ENCODE data around the gene TTPAL. TPM values are rescaled to one million over a fixed set of nuclear protein-coding genes. Genes with fewer than 3 reads are reported as not detected.
A peak's percentile ranks its signal among the peaks of the same experiment; 100 is the strongest.

Gene TTPAL
- total RNA-seq, 1 experiment from 2014 or later = 35.4 TPM

DNA sequence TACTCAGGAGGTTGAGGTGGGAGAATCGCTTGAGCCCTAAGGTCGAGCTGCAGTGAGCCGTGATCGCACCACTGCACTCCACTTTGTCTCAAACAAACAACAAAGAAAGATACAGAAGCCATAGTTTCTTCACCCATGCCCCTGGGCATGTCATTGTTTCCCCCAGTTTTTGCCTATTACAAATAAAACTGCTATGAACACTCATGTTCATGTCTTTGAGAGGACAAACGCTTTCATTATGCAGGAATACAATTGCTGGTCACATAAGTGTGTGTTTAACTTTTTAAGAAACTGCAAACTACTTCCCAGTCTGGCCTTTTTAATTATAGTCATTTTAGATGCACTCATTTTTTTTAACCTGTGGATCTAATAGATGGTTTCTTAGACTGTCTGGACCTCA, 12.2 kb upstream of the TTPAL start:
- H3K27ac Mint-ChIP-seq (ENCODE audit: low read depth, unreplicated experiment) = peak overlapping the region; percentile 19
- POLR2A ChIA-PET = interaction anchor here (1.3 to 2.4 kb wide), 2 partner anchors 19 to 75 kb away, joined by 4 to 11 read pairs; no protein-coding TSS in a partner anchor
- DNase-seq (ENCODE audit: unreplicated experiment) = no peak
- no TSS peak for BruUV-seq (replicated peaks)
- CTCF ChIA-PET = interaction anchor here (1.3 to 16.6 kb wide), 6 partner anchors 69 to 352 kb away, joined by 3 to 347 read pairs (median 16); no protein-coding TSS in a partner anchor
- H3K36me3 Mint-ChIP-seq (ENCODE audit: insufficient read depth, unreplicated experiment) = no peaks in the 10 kb centered on the region
- no peaks in the 10 kb centered on the region for H3K27me3 Mint-ChIP-seq (ENCODE audit: insufficient read depth, unreplicated experiment)
- intact Hi-C loops (cut with micrococcal nuclease) = no loop called here
- H3K4me3 Mint-ChIP-seq (ENCODE audit: unreplicated experiment) = no peak overlapping the region
- no peaks in the 10 kb centered on the region for H3K9me3 Mint-ChIP-seq (ENCODE audit: unreplicated experiment)
- H3K4me1 Mint-ChIP-seq (ENCODE audit: insufficient read depth, unreplicated experiment) = peaks cover 33% of the 10 kb centered on the region
- TF ChIP-seq CTCF (IDR thresholded peaks at IDR 0.05; ENCODE audit: unreplicated experiment) = no peak

GRCh38 chr20:44464514-44464913, 11.2 kb upstream of the TTPAL start:
- no peaks in the 10 kb centered on the region for H3K27me3 Mint-ChIP-seq (ENCODE audit: insufficient read depth, unreplicated experiment)
- peaks cover 33% of the 10 kb centered on the region for H3K4me1 Mint-ChIP-seq (ENCODE audit: insufficient read depth, unreplicated experiment)
- POLR2A ChIA-PET = interaction anchor here (0.7 to 2.1 kb wide), 12 partner anchors 11 to 255 kb away, joined by 3 to 10 read pairs (median 4); partner anchors contain the start of genes OSER1 and TTPAL
- no peaks in the 10 kb centered on the region for H3K36me3 Mint-ChIP-seq (ENCODE audit: insufficient read depth, unreplicated experiment)
- no peak overlapping the region for H3K4me3 Mint-ChIP-seq (ENCODE audit: unreplicated experiment)
- H3K27ac Mint-ChIP-seq (ENCODE audit: low read depth, unreplicated experiment) = peak overlapping the region; percentile 58
- no peak for TF ChIP-seq CTCF (IDR thresholded peaks at IDR 0.05; ENCODE audit: unreplicated experiment)
- intact Hi-C loops (cut with micrococcal nuclease) = no loop called here
- no TSS peak for BruUV-seq (replicated peaks)
- DNase-seq (ENCODE audit: unreplicated experiment) = peak; percentile 36
- CTCF ChIA-PET = interaction anchor here (0.6 to 16.6 kb wide), 6 partner anchors 11 to 248 kb away, joined by 3 to 347 read pairs (median 7); no protein-coding TSS in a partner anchor
- no peaks in the 10 kb centered on the region for H3K9me3 Mint-ChIP-seq (ENCODE audit: unreplicated experiment)

GRCh38 chr20:44465001-44465560, 10.6 kb upstream of the TTPAL start:
- ChIA-PET CTCF (interaction anchor here (0.5 to 16.6 kb wide), 9 partner anchors 10 to 1278 kb away, joined by 3 to 347 read pairs (median 4); no protein-coding TSS in a partner anchor), POLR2A (interaction anchor here (0.6 to 2.1 kb wide), 12 partner anchors 11 to 255 kb away, joined by 3 to 10 read pairs (median 4); partner anchors contain the start of genes OSER1 and TTPAL)
- TF ChIP-seq CTCF (IDR thresholded peaks at IDR 0.05; ENCODE audit: unreplicated experiment) = no peak
- H3K27ac Mint-ChIP-seq (ENCODE audit: low read depth, unreplicated experiment) = peak overlapping the region; percentile 58
- H3K27me3 Mint-ChIP-seq (ENCODE audit: insufficient read depth, unreplicated experiment) = no peaks in the 10 kb centered on the region
- H3K4me1 Mint-ChIP-seq (ENCODE audit: insufficient read depth, unreplicated experiment) = peaks cover 34% of the 10 kb centered on the region
- BruUV-seq (replicated peaks) = no TSS peak
- no peak overlapping the region for H3K4me3 Mint-ChIP-seq (ENCODE audit: unreplicated experiment)
- H3K36me3 Mint-ChIP-seq (ENCODE audit: insufficient read depth, unreplicated experiment) = no peaks in the 10 kb centered on the region
- H3K9me3 Mint-ChIP-seq (ENCODE audit: unreplicated experiment) = no peaks in the 10 kb centered on the region
- intact Hi-C loops (cut with micrococcal nuclease) = no loop called here
- peak; percentile 70 for DNase-seq (ENCODE audit: unreplicated experiment)

- DNase-seq (ENCODE audit: unreplicated experiment) = peak; percentile 97
- intact Hi-C loops (cut with micrococcal nuclease) = no loop called here
Measured at GRCh38 chr20:44467289-44467883, 8.3 kb upstream of the TTPAL start.

More at GRCh38 chr20:44467289-44467883, 8.3 kb upstream of the TTPAL start:
- H3K27me3 Mint-ChIP-seq (ENCODE audit: insufficient read depth, unreplicated experiment) = no peaks in the 10 kb centered on the region
- peak overlapping the region; percentile 58 for H3K27ac Mint-ChIP-seq (ENCODE audit: low read depth, unreplicated experiment)
- H3K36me3 Mint-ChIP-seq (ENCODE audit: insufficient read depth, unreplicated experiment) = no peaks in the 10 kb centered on the region
- peaks cover 40% of the 10 kb centered on the region for H3K4me1 Mint-ChIP-seq (ENCODE audit: insufficient read depth, unreplicated experiment)
- peak overlapping the region; percentile 26 for H3K4me3 Mint-ChIP-seq (ENCODE audit: unreplicated experiment)
- CTCF ChIA-PET = interaction anchor here (0.6 to 16.6 kb wide), 11 partner anchors 14 to 733 kb away, joined by 3 to 347 read pairs (median 6); partner anchors contain the start of gene FITM2
- BruUV-seq (replicated peaks) = no TSS peak
- TF ChIP-seq CTCF (IDR thresholded peaks at IDR 0.05; ENCODE audit: unreplicated experiment) = no peak
- POLR2A ChIA-PET = interaction anchor here (0.6 to 2.5 kb wide), 16 partner anchors 8 to 690 kb away, joined by 3 to 13 read pairs (median 4); partner anchors contain the start of genes OSER1 and TTPAL
- no peaks in the 10 kb centered on the region for H3K9me3 Mint-ChIP-seq (ENCODE audit: unreplicated experiment)
